OCI-LY1 (cell line): ENCODE measurements around the gene TM4SF18.

Experiments
- EZH2 ChIP-seq: fragments of 200-600 bp; sonication (generic), shearing (Covaris generic); IDR thresholded peaks from 2 replicates; pipeline ENCODE4 v1.8.0; 2017; ENCODE audit warnings: borderline replicate concordance, mixed run types, mild to moderate bottlenecking, antibody characterized with exemption, low read length, moderate library complexity, mixed read lengths
- TF ChIP-seq, protein P1 (sequence below): fragments of 200-600 bp; sonication (generic), shearing (Covaris generic); IDR thresholded peaks from 2 replicates; pipeline ENCODE4 v1.5.1; 2017; ENCODE audit warnings: mild to moderate bottlenecking, antibody characterized with exemption, low read length, moderate library complexity, mixed read lengths

DNA sequence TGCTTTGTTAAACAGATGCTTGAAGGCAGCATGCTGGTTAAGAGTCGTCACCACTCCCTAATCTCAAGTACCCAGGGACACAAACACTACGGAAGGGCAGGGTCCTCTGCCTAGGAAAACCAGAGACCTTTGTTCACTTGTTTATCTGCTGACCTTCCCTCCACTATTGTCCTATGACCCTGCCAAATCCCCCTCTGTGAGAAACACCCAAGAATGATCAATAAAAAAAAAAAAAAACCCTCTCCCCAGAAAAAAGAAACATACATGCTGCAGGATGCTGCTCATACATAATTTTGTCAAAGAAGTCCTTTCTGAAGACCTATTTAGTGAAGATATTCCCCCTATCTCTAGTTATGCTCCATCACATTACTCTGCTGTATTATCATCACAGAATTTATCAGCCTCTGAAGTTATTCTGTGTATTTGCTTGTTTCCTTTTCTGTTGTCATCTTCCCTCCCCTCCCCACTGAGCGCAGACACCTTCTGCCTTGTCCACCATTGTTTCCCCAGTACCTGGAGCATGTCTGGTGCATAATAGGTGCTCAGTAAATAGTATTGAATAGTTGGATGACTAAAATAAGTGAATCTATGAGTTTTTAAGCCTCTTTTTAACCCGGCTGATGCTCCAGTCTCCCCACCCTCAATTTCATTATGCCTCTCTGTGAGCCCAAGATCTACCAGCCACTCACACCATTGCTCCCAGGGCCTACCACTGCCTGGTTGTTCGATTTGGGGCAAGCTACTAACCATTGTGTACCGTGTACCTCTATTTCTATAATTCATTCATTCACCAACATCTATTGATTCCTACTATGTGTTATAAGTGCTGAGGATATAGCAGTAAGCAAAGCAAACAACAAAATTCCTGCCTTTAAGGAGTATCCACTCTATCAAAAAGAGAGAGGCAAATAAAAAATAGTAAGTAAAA lies 48.0 kb upstream of the TM4SF18 start:
- TF ChIP-seq, protein P1, sequence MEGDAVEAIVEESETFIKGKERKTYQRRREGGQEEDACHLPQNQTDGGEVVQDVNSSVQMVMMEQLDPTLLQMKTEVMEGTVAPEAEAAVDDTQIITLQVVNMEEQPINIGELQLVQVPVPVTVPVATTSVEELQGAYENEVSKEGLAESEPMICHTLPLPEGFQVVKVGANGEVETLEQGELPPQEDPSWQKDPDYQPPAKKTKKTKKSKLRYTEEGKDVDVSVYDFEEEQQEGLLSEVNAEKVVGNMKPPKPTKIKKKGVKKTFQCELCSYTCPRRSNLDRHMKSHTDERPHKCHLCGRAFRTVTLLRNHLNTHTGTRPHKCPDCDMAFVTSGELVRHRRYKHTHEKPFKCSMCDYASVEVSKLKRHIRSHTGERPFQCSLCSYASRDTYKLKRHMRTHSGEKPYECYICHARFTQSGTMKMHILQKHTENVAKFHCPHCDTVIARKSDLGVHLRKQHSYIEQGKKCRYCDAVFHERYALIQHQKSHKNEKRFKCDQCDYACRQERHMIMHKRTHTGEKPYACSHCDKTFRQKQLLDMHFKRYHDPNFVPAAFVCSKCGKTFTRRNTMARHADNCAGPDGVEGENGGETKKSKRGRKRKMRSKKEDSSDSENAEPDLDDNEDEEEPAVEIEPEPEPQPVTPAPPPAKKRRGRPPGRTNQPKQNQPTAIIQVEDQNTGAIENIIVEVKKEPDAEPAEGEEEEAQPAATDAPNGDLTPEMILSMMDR = no peak
- TF ChIP-seq EZH2 = no peak
